Activated CD4-positive, alpha-beta T cell treated with anti-CD3 and anti-CD28 coated beads, Interleukin-2, Interleukin-6, amounts not matched to agents 100 ng/mL and 50 ng/mL, durations not matched to agents 16 hours and 8 hours (primary cell): ENCODE results near the gene CPB1.

ENCODE experiments used
- DNase-seq: peaks from one replicate; pipeline ENCODE4 v3.0.0-alpha.2; 2020

The CPB1 gene

GRCh38 chr3:148884261-148884660 lies 56.6 kb downstream of the CPB1 start:
- DNase-seq, result no peak

DNA sequence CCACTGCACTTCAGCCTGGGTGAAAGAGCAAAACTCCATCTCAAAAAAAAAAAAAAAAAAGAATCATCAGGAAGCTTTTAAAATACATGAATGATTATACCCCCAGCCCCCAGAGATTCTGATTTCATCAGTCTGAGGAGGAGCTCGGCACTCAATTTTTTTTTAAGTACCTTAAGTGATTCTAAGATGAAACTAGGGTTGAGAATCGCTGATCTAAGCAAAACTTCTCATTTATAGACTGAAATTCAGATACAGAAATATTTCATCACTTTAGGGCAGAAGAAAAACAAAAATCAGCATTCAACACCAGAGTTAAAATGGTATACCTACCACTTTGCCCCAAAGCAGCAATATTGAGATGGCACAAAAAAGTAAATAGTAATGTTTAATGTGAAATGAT lies 62.2 kb downstream of the CPB1 start:
- no peak for DNase-seq

DNA sequence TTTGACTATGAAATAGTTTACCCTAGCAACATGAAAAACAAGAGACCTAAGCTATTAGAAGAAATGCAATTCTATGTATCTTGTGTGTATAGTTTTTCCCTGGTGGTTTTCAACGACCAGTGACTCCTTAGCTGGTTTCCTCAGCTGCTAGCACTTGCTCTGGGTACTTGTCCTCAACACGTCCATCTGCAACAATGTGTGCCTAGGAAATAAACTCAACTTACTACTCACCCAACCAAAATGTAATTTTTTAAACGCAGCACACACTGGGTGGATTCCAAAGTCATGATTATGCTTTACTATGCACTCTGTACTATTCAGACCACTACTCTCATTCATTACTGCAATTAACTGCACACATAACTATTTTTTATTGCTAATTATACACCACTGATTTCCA lies 68.5 kb downstream of the CPB1 start:
- DNase-seq, result no peak

- no peak for DNase-seq
Observed at GRCh38 chr3:148901987-148902791, 74.6 kb downstream of the CPB1 start.

- no peak for DNase-seq
Observed at GRCh38 chr3:148903022-148903442, 75.4 kb downstream of the CPB1 start.

DNA sequence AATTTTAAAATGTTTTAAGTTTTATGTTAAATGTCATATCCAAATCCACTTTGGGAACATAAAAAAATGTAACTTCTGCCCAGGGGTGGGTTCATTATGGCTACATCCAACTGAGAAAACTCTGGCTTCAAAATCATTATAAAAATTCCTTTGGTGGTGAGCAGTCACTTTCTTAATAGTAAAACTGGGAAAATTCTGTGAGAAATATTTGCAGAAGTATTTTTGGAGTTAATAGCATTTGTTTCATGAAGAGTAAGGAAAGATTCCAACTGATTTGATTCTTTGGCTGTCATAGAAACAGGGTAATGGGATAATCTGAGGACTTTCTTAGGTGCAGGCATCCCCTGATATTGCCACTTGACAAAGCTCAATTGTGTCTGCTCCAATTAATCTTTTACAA lies 76.3 kb downstream of the CPB1 start:
- DNase-seq, result no peak

DNA sequence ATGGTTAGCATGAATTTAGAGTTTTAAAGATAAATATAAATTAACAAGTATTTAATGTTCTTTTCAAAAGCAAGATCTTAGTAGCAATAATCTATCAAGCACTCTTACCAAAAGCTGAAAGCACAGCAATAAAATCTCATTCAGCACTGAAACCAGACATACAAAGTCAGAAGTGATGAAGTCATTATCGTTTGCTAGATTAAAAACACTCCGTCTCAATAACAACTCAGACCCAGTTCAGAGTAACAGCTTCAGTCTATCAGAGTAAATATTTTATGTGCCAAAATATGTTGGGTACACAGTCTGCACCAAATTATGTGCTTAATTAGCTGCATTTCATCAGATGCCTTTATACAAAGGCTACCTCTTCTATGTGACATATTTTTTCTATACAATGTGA lies 79.1 kb downstream of the CPB1 start:
- no peak for DNase-seq
